Right renal cortex interstitium (tissue), 3 donors: ENCODE measurements around the gene CXCR6. TPM values are rescaled to one million over a fixed set of nuclear protein-coding genes. Genes with fewer than 3 reads are reported as not detected.

ENCODE experiments used
- DNase-seq, 3 donors: peaks; one replicate each; pipeline ENCODE4 v3.0.0-alpha.2; 2013; ENCODE audit warnings: low read depth in 3 of 3, low spot score in 2 of 3
- polyA plus RNA-seq, 3 donors: library from polyadenylated mRNA; unstranded; fragments of 120-200 nt; gene quantifications; one replicate each; pipeline ENCODE4 v1.2.1, GENCODE V29; 2013; ENCODE audit not compliant: insufficient read length in 3 of 3

Gene CXCR6
- polyA plus RNA-seq, 3 donors, result 0.19 to 0.28 (median 0.27) TPM

GRCh38 chr3:45946307-45946706 is 3.0 kb downstream of the CXCR6 start:
- no peak for DNase-seq

DNA sequence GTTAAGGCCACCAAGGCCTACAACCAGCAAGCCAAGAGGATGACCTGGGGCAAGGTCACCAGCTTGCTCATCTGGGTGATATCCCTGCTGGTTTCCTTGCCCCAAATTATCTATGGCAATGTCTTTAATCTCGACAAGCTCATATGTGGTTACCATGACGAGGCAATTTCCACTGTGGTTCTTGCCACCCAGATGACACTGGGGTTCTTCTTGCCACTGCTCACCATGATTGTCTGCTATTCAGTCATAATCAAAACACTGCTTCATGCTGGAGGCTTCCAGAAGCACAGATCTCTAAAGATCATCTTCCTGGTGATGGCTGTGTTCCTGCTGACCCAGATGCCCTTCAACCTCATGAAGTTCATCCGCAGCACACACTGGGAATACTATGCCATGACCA is 3.6 kb downstream of the CXCR6 start:
- DNase-seq, result no peak

DNA sequence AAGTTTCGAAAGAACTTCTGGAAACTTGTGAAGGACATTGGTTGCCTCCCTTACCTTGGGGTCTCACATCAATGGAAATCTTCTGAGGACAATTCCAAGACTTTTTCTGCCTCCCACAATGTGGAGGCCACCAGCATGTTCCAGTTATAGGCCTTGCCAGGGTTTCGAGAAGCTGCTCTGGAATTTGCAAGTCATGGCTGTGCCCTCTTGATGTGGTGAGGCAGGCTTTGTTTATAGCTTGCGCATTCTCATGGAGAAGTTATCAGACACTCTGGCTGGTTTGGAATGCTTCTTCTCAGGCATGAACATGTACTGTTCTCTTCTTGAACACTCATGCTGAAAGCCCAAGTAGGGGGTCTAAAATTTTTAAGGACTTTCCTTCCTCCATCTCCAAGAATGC is 4.1 kb downstream of the CXCR6 start:
- DNase-seq, result no peak

- no peak for DNase-seq
These were observed 5.1 kb downstream of the CXCR6 start for GRCh38 chr3:45948311-45948781.

GRCh38 chr3:45948881-45949280 is 5.6 kb downstream of the CXCR6 start:
- DNase-seq, result no peak

GRCh38 chr3:45949432-45949831 is 6.2 kb downstream of the CXCR6 start:
- DNase-seq, result no peak

GRCh38 chr3:45950131-45950530 is 6.9 kb downstream of the CXCR6 start:
- DNase-seq, result no peak

- no peak for DNase-seq
These were observed 7.7 kb downstream of the CXCR6 start for GRCh38 chr3:45950686-45951600.

- no peak for DNase-seq
These were observed 8.7 kb downstream of the CXCR6 start for GRCh38 chr3:45951946-45952345.

DNA sequence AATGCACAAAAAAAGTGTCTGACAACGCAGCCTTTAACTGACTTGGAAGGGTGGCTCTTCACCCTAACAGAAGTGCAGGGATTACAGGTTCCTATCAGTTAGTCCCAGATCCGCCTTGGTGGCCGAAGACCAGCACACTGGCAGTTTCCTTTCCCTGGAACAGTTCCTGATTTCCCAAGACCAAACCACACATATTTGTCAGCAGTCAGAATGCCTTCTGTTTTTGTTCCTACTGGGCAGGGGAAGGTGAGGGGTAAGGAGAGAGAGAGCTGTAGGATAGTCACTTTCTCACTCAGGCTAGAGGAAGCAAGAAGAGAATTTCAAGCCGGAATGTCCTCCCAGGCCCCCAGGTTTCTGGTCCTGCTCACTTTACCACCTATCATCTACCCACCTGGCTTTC is 9.2 kb downstream of the CXCR6 start:
- no peak for DNase-seq

GRCh38 chr3:45953536-45953935 is 10.3 kb downstream of the CXCR6 start:
- no peak for DNase-seq

- DNase-seq, result no peak
These were observed 11.0 kb downstream of the CXCR6 start for GRCh38 chr3:45954306-45954705.

- no peak for DNase-seq
These were observed 11.9 kb downstream of the CXCR6 start for GRCh38 chr3:45955017-45955647.

- no peak for DNase-seq
These were observed 12.4 kb downstream of the CXCR6 start for GRCh38 chr3:45955706-45956105.

- no peak for DNase-seq
These were observed 14.3 kb downstream of the CXCR6 start for GRCh38 chr3:45957586-45957985.

- no peak for DNase-seq
These were observed 15.1 kb downstream of the CXCR6 start for GRCh38 chr3:45958321-45958791.

DNA sequence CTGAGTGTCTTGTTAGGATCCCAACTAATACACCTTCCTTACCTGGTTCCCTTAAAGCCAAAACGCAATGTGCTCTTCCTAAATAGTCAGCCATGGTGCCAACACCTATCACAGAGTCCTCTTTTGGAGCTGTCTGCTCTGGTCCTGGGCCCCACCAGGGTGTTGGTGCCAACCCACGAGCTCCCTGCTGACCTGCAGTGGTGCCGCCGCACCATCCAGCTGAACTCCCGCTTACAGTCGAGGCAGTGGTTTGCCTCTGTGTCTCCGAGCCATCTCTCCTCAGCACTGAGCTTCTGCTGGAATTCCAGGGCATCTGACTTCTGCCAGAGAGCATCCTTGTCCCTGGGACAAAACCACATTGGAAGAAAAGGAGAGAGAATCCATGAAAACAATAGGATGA is 15.9 kb downstream of the CXCR6 start:
- DNase-seq, result no peak

GRCh38 chr3:45960289-45960688 is 17.0 kb downstream of the CXCR6 start:
- DNase-seq, result no peak

DNA sequence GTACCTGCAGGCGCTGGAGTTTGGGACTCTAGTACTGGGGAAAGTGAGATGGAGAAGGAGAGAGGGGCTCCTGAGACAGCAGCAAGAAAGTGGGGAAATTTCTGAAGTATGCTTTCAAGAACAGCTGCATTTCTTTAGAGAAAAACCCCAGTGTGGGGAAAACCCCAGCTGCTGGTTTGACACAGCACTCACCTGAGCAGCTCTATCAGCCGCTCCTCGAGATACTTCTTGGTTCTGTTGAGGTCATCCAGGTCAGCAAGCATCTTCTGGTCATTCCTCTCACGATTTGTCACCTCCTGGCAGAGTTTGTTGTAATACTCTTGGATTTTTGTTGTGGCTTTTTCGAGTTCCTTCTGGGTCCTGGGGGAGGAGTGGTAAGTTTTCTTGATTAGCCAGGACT is 18.8 kb downstream of the CXCR6 start:
- DNase-seq, result no peak

DNA sequence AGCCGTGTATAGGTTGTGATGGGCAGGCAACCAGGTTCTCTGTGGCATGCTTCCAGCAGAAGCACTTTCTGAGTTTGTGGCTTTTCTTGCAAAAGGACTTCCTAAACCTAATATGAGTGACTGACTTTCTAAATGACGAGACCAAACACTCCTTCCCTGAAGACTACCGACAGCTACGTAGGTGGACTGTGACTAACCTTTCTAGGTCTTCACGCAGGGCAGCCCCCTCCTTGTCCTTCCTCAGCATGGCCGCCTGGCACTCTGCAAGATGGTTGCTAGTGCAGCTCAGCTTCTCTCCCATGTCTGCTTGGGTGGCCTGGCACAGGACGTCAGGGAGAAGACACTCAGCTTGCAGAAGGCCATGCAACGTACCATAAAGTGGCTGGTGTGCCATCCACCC is 20.9 kb downstream of the CXCR6 start:
- DNase-seq, result no peak

- DNase-seq, result no peak
These were observed 22.0 kb downstream of the CXCR6 start for GRCh38 chr3:45965253-45965652.

GRCh38 chr3:45965653-45966052 is 22.4 kb downstream of the CXCR6 start:
- DNase-seq, result no peak
